Left kidney (tissue), 2 donors: ENCODE measurements around the gene ZFAND2B. TPM values are rescaled to one million over a fixed set of nuclear protein-coding genes. Genes with fewer than 3 reads are reported as not detected.
"Not testable (repeated sequence)": the region's sequence is repeated elsewhere in the genome, so short reads cannot be mapped to it uniquely, and the experiment has no call there.

Experiments
- DNase-seq: peaks from one replicate; pipeline ENCODE4 v3.0.0-alpha.2; 2013
- polyA plus RNA-seq: library from polyadenylated mRNA; unstranded; fragments of 120-200 nt; gene quantifications from one replicate; pipeline ENCODE4 v1.2.1, GENCODE V29; 2013; ENCODE audit not compliant: insufficient read length

ZFAND2B gene
- polyA plus RNA-seq, 1 donor: 39.5 TPM

DNA sequence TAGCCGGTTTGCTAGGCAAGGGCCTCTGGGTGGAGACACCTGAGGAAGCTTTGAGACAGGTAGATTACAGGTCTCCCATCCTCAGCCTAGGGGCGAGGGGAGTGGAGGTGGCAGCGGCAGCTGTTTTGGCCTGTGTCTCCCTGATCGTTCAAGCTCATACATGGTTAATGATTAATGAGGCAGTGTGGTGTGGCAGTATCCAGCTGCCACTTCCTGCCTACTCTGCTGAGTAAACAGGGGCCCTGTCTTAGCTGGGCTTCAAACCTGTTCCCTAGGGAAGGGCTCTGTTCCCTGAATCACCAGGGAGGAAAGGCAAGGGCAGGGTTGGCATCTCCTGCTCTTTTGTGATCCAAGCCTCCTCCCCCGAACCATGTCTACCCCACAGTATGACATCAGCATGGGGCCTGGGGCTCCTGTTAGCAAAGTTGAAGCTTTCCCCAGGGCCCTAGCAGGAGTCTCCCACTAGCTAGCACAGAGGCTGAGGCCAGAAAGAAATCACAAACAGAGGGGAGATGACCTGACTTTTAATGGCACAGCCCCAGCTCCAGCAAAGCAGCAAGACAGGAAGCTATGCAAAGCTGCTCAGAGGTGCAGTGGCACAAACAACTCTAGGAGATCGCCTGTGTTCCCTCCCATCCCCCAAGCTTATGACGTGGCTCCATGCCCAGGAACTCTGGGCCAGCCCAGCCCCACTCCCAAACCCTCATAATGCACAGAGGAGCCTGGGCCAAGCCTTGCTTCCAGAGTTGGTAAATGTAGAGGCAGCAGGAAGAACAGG lies 42.8 kb downstream of the ZFAND2B start:
- DNase-seq: peak; percentile 63

DNA sequence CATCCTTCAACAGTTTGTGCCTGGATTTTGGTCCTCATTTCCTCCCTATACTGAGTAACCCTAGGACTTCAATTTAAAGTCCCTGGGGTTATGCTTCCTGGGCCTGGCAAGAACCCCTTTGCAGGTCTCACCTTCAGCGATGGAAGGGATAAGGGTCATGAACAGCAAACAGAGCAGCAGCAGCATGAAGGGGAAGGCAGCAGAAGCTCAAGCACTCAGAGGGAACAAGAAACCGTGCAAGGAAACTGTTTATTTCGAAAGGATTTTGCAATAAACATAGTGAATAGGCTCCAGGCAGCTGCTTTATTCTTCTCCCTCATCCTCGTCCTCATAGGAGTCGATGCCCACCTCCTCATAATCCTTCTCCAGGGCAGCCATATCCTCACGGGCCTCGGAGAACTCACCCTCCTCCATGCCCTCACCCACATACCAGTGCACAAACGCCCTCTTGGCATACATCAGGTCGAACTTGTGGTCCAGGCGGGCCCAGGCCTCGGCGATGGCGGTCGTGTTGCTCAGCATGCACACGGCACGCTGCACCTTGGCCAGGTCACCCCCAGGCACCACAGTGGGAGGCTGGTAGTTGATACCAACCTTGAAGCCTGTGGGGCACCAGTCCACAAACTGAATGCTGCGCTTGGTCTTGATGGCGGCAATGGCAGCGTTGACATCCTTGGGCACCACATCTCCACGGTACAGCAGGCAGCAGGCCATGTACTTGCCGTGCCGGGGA lies 43.6 kb downstream of the ZFAND2B start:
- DNase-seq: no peak

- DNase-seq: no peak
Measured at GRCh38 chr2:219251656-219252055, 45.1 kb downstream of the ZFAND2B start.

GRCh38 chr2:219252084-219252483 lies 45.5 kb downstream of the ZFAND2B start:
- DNase-seq: no peak

DNA sequence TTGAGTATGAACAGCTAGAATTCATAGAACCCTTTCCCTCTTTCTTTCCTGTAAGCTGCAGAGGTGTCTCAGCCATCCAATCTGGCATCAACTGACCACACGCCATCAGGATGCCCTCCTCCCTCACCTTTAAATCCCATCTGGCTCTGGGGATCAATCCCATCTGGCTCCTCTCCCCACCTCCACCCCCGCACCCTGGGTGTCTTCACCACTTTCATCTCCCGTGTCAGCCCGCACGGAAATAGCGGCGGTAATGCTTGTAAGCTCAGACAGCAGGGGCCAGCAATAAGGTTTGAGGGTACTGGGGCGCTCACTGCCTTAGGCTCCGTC lies 46.0 kb downstream of the ZFAND2B start:
- no peak for DNase-seq

DNA sequence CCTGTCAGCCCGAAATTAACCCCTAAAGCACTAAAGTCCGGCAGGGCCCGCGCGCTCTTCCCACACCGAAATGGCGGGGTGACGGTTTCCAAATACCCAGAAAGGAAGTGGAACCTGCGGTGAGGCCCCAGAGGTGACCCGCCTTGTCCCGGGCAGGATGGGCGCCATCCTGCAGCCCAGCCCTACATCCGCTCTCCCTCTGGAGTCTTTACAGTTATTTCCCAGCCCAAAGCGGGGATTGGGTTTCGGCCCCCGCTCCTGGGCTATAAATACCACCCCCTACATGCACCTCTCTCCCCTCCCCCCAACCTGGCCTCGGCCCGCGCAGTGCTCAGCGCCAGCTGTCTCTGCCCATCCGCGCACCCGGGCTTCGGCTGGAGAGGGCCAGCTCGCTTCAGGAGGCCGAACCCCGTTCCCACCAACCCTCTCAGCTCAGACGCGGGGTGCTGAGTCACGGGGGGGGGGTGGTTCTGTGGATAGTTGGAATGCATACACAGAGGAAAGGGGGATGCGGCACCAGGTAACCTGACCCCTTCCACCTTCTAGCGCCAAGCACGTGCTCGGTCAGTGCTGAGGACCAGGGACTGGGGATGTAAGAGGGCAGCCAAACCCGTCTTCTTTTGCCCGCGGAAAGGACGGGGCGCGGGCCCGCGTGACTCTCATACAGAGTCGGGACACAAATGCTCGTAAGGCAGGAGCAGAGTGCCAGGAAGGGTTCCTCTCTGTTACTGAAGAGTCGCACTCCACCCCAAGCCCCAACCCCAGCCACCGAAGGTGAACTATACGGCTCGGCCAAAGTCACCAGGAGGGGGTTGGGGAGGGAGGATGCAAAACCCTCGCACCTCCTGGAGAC lies 46.5 kb downstream of the ZFAND2B start, which contains the start of gene TUBA4B:
Gene TUBA4B, plus strand, starts transcription at position 344 of the 853 bp plus-strand sequence. Its CDS starts 165 bp downstream, at position 509.
- no peak for DNase-seq

DNA sequence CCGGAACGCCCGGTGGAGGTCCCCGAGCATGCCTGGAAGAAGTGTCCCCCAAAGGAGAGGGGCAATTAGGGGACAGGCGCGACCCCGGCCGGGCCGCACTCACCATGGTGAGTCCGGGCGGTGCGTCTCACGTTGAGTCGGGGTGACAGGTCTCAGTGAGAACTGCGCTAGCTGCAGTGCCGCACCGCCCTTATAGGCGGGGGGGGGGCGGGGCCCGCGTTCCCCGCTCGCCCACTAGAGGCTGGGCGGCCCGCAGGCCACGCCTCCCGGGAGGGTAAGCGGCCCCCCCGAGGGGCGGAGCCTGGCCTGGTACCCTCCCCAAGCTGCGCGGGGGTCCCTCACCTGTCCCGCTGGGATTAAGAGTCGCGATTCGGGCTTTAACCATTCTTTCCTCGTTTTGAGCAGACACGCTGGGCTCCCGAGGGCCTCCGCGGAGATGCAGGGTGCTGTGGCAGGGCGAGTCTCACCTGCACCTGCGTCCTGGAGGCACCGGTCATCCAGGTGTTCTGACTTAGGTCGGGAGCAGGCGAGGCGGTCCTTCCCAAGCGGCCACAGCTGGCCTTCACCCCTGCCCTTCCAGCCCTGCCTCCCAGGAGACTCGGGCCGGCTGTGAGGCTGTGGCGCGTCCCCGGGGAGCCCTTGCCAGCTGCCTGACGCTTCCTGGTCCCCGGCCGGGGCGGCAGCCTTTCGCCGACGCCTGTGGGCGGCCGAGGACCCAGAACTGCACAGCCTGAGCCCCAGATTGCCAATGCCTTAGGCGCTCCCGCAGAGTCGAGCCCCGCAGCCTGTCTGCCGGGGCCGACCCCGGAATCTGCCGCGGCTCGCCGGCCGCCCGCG lies 47.4 kb downstream of the ZFAND2B start, which contains the start of gene TUBA4A:
Gene TUBA4A, minus strand, starts transcription at position 166 of the 837 bp plus-strand sequence. Its CDS starts 60 bp downstream, at position 106.
- DNase-seq: no peak

- DNase-seq: no peak
Measured at GRCh38 chr2:219254590-219255201, 48.1 kb downstream of the ZFAND2B start.

DNA sequence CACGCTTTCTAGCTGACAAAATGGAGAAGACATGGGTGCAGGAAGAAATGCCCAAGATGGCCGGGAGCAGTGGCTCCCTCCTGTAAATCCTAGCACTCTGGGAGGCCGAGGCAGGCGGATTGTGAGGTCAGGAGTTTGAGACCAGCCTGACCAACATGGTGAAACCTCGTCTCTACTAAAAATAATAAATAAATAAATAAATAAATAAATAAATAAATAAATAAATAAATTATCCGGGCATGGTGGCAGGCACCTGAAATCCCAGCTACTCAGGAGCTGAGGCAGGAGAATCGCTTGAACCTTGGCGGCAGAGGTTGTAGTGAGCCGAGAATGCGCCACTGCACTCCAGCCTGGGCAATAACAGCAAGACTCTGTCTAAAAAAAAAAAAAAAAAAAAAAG lies 52.4 kb downstream of the ZFAND2B start:
- DNase-seq: not testable (repeated sequence)

Other genes with a start within 250 kb of the ZFAND2B start
- not detected for gene CDK5R2, start 247.1 kb upstream of the ZFAND2B start, polyA plus RNA-seq
- not detected for gene FEV, start 221.6 kb upstream of the ZFAND2B start, polyA plus RNA-seq
- not detected for gene CRYBA2, start 213.4 kb upstream of the ZFAND2B start, polyA plus RNA-seq
- 0.28 TPM for gene CFAP65, start 165.3 kb upstream of the ZFAND2B start, polyA plus RNA-seq
- 1.7 TPM for gene IHH, start 145.9 kb upstream of the ZFAND2B start, polyA plus RNA-seq
- 22.2 TPM for gene NHEJ1, start 46.0 kb upstream of the ZFAND2B start, polyA plus RNA-seq
- gene SLC23A3, start 36.8 kb upstream of the ZFAND2B start, polyA plus RNA-seq: 22.3 TPM
- 64.0 TPM for gene CNPPD1, start 29.9 kb upstream of the ZFAND2B start, polyA plus RNA-seq
- 105 TPM for gene RETREG2, start 28.5 kb upstream of the ZFAND2B start, polyA plus RNA-seq
- gene ABCB6, start 12.2 kb downstream of the ZFAND2B start, polyA plus RNA-seq: 42.6 TPM
- 49.5 TPM for gene ATG9A, start 22.9 kb downstream of the ZFAND2B start, polyA plus RNA-seq
- 73.1 TPM for gene ANKZF1, start 23.0 kb downstream of the ZFAND2B start, polyA plus RNA-seq
- gene GLB1L, start 38.7 kb downstream of the ZFAND2B start, polyA plus RNA-seq: 28.7 TPM
- gene STK16, start 38.7 kb downstream of the ZFAND2B start, polyA plus RNA-seq: 34.9 TPM
- gene TUBA4B, start 46.5 kb downstream of the ZFAND2B start, polyA plus RNA-seq: 0.75 TPM
- gene TUBA4A, start 47.1 kb downstream of the ZFAND2B start, polyA plus RNA-seq: 25.2 TPM
- 62.9 TPM for gene DNAJB2, start 72.6 kb downstream of the ZFAND2B start, polyA plus RNA-seq
- 0.27 TPM for gene PTPRN, start 102.6 kb downstream of the ZFAND2B start, polyA plus RNA-seq
- not detected for gene RESP18, start 126.0 kb downstream of the ZFAND2B start, polyA plus RNA-seq
- 60.2 TPM for gene DNPEP, start 181.1 kb downstream of the ZFAND2B start, polyA plus RNA-seq
- 5.9 TPM for gene DES, start 211.6 kb downstream of the ZFAND2B start, polyA plus RNA-seq
- gene SPEG, start 228.1 kb downstream of the ZFAND2B start, polyA plus RNA-seq: 10.8 TPM